GM18511 (cell line): ENCODE measurements around the gene MYLK3.

Experiments used
- ATAC-seq: cut with Tn5 transposase; IDR thresholded peaks from one replicate; pipeline ENCODE4 v1.9.1; 2021; ENCODE audit warnings: mild to moderate bottlenecking, moderate library complexity; ENCODE audit not compliant: unreplicated experiment

The MYLK3 gene

DNA sequence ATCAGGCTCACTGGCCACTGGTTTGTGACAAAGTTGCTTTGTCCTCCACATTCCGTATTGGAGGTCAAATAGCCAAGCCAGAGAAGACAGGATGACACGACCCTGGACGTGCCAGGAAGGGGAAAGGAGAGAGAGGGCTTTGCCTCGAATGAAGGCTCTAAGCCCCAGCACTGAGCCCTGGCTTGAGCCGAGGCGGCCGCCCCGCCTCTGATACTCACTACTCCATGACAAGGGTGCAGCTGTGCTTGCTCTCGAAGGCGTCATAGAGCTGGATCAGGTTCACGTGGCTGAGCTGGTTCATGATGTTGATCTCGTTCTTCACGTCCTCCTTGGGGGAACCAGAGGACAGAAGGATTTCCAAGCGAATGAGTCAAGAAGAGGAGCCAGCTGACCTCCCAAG is 19.3 kb downstream of the MYLK3 start:
- no peak for ATAC-seq

DNA sequence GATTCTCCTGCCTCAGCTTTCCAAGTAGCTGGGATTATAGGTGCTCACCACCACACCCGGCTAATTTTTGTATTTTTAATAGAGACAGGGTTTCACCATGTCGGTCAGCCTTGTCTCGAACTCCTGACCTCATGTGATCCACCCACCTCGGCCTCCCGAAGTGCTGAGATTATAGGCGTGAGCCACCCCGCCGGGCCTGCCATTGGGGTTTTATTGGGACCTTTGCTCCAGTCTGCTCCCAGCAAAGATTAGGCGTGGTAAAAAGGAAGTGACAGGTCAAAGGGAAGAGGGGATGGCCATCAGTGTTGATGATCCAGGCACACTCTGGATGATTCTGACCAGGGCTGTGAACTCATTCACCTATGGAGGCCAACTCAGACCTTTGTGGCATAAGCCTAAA is 20.5 kb downstream of the MYLK3 start:
- no peak for ATAC-seq

DNA sequence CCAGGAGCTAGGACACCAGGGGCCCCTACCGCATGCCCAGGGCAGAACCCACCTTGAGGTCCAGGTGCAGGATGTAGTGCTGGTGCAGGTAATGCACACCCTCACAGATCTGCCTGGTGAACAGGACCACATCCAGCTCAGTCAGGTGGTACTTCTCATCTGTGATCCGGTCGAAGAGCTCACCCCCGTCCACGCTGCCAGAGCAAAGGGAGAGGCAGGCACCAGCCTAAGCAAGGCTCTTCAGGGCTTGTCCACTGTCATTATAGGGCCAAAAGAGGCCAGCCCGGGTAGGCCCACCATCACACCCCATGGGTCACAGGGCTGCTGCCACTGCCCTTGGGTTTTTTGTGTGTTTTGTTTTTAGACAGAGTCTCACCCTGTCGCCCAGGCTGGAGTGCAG is 21.0 kb downstream of the MYLK3 start:
- no peak for ATAC-seq

DNA sequence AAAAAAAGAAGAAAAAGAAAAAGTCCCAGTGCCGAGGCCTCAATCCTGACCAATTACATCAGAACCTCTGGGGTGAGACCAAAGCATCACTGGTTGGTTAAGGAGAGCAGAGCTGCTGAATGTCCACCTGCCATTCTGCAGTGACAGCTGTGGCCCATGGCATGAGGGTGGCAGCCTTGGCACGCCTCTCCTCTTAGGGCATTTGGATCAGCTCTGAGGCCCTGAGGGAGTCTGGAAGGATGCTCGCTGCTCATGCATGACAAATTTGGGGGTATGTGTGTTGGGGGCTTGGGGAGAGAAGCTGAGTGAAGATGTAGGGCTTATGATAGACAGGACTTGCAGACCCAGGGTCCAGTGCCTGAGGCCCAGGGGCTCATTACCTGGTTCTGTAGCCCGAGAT is 26.3 kb downstream of the MYLK3 start:
- ATAC-seq, result no peak

DNA sequence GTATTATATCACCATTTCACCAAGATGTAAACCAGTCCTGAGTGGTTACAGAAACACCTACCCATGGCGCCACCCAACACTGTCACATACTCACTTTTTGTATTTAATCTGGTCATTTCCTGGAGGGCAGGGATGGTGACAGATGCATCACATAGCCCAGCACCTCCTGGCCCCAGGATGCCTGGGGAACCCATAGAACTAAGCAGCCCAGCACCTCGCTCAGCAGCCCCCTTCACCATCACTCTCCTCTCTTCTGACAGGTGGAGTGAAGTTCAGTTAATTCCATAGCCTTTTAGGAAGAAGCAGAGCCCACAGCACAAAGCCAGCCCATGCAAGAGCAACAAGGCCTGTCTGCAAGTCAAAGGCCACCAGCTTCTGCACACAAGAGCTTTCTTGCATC is 27.5 kb downstream of the MYLK3 start:
- ATAC-seq, result no peak

DNA sequence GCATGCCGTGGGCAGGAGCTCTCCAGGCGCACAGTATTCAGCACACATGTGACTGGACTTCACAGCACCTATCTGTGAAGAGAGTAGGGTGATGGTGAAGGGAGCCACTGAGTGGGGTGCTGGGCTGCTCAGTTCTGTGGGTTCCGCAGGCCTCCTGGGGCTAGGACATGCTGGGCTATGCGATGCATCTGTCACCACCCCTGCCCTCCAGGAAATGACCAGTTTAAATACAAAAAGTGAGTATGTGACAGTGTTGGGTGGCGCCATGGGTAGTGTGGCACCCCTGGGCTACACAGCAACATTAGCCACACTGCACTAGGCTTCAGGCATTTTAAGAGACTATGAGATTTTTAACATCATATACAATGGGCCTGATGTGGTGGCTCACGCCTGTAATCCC is 28.6 kb downstream of the MYLK3 start:
- ATAC-seq, result no peak

DNA sequence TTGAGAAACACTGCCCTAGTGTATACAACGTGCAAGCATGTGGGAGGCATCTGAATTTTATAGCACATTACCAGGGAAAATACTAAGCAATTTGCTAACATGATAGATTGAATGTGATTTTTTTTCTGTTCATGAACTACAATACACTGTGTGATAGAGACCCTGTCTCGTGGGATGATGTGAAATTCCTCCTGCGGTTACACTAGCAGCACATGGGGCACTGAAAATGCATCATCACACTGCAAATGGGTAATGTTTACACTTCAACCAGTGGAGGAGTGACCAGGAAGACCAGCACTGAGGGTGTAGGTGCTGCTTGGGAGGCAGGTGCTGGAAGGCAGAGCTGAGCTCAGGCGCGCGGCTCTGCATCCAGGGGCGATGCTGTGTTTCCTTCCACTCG is 29.9 kb downstream of the MYLK3 start:
- ATAC-seq, result no peak

DNA sequence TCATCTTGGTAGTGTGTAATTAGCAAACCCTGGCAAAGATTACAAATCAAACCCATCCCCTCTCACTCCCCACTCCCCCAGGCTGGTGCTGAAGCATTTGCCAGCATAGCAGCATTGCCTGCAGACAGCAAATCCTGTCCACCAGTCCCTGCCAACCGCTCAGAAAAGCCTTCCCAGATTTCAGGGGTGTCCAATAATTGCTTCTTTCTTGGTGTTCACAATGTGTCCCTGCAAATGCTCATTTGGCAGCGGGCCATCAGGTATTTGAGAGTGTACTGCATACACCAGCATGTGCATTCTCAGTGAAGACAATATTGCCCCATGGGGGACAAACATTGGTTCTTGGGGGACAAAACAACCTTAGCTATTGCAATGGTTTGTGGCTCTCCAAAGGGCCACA is 30.5 kb downstream of the MYLK3 start:
- ATAC-seq, result no peak

DNA sequence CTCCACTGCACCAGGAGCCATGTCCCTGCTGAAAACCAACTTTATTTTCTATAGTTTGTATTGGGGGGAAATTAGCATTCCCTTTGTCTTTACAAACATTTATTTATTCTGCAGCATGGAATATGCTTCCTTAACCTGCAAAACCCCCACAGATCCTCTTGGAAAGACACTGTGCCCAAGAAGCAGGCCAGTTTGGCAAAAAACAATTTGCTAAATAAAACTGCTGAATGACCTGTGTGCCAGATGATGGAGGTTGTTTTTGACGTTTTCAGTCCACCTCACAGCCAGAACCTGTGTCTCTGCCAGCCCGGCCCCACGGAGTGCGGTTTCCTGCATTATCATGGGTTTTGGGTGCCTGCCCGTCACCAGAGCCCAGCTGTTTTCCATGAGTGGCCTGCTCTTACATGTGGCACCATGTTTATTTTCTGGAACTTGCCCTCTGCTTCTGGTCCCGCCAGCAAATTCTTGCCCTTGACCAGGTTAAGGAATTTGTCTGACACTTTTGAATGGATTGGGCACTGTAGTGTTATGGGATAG is 32.3 kb downstream of the MYLK3 start:
- no peak for ATAC-seq

DNA sequence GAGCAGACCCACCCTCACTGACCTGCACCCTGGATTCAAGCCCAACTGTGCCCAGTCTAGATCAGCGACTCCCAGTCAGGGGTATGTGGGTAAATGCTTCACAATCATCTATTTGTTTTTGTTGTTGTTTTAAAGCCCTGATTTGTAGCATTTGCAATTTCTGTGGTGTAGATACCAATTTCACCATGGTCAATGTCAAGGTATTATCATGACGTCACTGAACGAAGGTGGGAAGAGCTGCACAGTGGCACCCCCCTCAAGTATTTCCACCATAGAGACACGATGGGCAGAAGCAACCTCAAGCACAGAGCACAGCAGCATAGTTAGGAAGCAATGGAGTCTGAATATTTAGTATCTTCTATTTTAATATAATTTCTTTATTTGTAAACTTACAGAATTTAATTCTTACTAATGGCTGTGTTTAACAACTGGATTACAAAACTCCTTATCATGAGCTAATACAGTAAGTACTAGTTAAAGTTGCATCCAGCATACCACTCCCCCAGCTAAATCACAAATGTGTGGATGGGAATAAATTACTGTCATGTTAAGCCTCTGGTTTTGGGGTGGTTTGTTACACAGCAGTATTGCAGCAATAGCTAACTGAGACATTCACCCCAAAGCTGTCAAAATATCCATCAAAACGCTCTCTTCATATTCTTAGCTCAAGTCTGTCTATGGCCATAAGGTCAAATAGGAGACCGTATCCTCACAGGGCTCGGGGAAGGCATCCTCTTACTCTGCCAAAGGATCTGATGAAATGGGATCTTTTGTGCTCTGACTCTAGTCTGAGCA is 33.1 kb downstream of the MYLK3 start:
- ATAC-seq, result no peak

DNA sequence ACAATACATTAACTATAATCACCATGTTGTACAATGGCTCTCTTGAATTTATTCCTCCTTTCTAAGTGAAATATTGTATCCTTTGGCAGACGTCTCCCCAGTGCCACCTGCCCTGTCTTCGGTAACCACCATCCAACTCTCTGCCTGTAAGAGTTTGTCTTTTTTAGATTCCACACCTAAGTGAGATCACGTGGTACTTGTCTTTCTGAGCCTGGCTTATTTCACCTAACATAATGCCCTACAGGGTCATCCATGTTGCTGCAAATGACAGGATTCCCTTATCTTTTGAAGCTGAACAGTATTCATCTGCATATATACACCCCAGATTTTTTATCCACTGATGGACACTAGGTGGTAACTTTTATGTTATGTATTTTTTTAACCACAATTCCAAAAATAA is 34.5 kb downstream of the MYLK3 start:
- no peak for ATAC-seq

DNA sequence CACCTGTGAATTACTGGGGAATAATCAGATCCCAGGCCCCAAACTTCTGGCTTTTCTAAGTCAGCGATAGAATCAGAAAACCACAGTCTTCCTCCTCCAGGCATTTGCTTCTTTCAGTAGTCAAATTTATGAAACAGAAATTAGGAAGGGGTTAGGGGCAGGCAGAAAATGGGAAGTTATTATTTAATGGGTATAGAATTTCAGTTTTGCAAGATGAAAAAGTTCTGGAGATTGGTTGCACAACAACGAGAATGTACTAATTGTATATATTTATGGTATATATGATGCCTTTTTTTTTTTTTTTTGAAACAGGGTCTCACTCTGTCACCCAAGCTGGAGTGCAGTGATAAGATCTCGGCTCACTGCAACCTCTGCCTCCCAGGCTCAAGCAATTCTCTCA is 35.2 kb downstream of the MYLK3 start:
- ATAC-seq, result no peak

DNA sequence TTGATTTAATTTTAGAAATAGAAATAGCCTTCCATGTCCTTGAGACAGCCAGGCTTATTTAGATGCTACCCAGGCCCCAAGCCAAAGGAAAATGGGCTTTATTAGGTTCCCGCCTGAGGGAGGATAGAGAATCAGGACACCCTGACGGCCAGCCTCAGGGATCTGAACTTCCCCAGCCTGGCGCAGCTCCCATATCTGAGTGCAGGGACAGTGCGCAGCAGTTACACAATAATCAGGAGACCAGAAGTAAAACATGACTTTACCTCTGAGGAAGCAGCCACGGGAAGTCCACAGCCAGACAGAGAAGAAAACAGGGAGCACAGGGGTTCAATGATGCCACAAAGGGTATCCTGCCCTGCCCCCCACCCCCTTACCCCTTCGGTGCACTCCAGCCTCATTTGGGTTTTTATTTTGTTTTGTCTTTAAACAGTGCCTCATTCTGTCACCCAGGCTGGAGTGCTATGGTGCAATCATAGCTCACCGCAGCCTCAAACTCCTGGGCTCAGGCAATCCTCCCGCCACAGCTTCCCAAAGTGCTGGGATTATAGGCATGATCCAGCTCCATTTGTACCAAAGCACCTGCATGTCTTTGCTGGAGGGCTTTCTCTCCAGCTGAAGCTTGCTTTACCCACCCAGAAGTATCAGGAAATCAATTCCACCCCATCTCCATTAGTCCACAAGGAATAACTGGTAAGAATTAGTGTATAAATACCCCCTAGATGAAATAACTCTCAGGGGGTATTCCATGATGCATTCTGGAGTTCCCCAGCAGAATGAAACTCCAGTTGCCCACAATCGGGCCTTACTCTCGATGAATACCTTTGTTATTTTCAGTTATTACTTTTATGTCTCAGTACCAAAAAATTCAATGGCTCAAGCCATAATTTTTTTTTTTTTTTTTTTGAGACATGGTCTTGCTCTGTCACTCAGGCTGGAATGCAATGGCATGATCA is 36.8 kb downstream of the MYLK3 start:
- no peak for ATAC-seq

DNA sequence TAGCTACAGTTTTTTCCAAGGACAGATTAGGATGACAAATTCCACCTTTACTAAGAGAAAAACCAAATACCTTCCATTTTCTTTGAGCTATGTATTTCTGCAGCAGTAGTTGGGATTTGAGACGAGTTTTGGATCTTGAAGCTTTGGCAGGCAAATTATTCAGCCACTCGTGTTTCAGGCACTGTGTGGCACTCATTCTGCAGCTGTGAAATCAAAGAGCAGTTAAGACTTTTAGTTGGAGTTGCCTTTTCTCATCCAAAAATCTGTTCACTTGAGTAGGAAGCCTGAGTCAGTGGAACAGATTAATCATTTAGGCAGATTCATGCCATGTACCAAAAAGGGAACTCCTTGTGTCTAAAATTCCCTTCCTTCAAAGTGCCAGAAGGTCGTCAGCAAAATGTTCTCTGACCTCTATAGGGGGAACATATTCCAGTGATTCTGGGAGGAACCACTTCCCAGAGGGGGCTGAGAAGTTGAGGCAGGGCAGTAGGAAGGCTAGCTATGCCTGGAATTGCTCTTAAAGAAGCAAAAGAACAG is 38.6 kb downstream of the MYLK3 start:
- ATAC-seq, result no peak

DNA sequence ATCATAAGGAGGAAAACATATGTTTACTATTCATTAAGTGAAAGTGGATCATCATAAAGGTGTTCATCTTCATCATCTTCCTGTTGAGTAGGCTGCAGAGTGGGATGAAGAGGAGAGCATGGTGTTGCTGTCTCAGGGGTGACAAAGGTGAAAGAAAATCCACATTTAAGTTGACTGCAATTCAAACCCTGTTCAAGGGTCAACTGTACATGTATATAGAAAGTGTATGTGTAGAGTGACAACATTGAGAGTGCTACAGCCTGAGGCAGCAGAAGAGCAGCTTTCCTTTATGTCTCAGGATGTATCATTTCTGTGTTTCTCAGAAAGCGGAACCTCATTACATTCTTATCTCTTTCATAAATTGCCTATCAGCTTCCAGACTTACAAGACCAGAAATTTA is 41.5 kb downstream of the MYLK3 start:
- no peak for ATAC-seq

DNA sequence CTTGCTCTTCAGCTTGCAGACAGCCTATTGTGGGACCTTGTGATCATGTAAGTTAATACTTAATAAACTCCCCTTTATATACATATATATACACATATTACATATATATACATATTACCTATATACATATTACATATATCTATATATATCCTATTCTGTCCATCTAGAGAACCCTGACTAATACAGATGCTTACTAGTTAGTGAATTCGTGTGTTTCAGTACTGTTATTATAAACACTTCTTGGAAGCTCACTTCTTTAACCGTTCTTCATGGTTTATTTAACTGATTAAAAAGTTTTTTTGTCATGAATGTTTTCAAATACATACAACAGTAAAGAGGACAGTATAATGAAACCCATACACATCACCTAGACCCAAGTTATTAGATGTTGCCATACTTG is 46.1 kb downstream of the MYLK3 start:
- ATAC-seq, result no peak

DNA sequence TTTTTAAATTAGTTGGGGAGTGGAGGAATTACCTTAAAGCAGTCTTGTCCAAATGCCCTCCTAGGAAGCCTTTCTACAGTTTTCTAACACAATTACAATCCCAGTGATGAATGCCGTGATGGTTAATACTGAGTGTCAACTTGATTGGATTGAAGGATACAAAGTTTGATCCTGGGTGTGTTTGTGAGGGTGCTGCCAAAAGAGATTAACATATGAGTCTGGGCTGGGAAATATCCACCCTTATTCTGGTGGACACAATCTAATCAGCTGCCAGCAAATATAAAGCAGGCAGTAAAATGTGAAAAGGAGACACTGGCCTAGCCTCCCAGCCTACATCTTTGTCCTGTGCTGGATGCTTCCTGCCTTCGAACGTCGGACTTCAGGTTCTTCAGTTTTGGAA is 46.5 kb downstream of the MYLK3 start:
- no peak for ATAC-seq

DNA sequence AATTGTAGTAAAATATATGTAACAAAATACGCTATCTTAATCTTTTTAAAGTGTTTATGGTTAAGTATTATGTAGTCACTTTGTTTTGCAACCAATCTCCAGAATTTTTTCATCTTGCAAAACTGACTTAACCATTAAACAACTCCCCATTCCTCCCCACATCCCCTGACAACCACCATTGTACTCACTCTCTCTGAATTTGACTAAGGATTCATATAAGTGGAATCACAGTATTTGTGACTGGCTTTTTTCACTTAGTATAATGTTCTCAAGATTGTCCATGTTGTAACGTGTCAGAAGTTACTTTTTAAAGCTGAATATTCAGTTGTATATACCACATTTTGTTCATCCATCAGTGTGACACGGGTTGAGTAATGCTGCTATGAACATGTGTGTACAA is 48.1 kb downstream of the MYLK3 start:
- no peak for ATAC-seq

DNA sequence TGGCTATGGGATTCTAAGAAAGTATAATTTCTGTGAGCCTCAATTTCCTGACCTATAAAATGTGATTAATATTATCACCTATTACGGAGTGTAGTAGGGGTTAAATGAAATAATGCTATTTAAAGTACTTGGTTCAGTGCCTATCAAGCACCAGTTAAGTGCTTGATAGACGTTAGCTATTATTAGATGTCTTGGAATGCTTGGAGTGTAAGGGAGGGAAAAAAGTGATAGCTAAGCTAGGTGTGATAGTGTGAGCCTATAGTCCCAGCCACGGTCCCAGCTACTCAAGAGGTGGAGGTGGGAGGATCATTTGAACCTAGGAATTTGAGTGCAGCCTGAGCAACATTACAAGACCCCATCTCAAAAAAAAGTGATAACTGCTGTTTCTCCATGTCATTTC is 51.2 kb downstream of the MYLK3 start:
- ATAC-seq, result no peak

DNA sequence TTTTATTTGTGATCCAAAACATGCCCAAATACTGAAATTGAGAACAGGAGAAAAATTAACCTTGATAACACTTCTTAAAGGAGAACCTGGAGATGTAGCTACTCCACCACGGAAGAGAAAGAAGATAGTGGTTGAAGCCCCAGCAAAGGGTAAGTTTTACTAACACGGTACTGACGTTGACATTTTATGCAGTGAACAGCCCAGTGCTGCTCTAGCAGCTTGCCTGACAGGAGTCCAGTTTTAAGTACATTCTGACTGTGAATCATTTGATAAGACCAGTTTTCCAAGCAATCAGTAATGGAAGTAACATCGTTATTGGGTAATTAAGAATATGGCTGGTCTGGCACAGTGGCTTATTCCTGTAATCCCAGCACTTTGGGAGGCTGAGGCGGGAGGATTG is 52.2 kb downstream of the MYLK3 start:
- ATAC-seq, result no peak

DNA sequence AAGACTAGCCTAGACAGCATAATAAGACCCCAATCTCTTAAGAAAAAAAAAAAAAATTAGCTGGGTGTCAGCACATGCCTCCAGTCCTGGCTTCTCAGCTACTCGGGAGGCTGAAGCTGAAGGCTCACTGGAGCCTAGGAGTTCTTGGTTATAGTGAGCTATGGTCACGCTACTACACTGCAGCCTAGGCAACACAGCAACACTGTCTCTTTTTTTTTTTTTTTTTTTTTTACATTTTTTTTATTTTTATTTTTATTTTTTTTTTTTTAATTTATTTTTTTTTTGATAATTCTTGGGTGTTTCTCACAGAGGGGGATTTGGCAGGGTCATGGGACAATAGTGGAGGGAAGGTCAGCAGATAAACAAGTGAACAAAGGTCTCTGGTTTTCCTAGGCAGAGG is 54.5 kb downstream of the MYLK3 start:
- no peak for ATAC-seq

DNA sequence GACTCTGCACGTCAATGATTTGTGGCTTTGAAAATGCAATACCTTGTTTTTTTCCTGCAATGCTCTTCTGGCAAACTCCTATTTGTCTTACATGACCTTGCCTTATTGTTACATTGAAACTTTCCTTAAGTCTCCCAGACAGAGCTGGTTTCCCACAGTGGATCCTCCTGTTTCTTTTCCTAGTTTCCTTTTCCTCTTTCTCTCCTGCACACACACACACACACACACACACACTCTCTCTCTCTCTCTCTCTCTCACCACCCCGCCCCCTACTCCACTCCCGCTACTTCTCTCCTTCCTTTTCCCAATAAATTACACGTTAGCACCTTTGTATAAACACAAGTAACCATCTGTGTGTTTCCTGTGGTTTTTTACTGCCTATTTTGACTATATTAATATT is 56.4 kb downstream of the MYLK3 start:
- ATAC-seq, result no peak
